ENCODE measurements around the gene CLCN6.
A peak's percentile ranks its signal among the peaks of the same experiment; 100 is the strongest.
"Not testable (repeated sequence)": the region's sequence is repeated elsewhere in the genome, so short reads cannot be mapped to it uniquely, and the experiment has no call there.

Gene CLCN6

GRCh38 chr1:11795238-11795890 lies 10.6 kb upstream of the CLCN6 start:
- no peak for DNase-seq (ENCODE audit: low spot score)

GRCh38 chr1:11796036-11796828 lies 9.8 kb upstream of the CLCN6 start:
- no peak for DNase-seq (ENCODE audit: low spot score)

GRCh38 chr1:11797525-11798216 lies 8.3 kb upstream of the CLCN6 start:
- DNase-seq (ENCODE audit: low spot score) = no peak

DNA sequence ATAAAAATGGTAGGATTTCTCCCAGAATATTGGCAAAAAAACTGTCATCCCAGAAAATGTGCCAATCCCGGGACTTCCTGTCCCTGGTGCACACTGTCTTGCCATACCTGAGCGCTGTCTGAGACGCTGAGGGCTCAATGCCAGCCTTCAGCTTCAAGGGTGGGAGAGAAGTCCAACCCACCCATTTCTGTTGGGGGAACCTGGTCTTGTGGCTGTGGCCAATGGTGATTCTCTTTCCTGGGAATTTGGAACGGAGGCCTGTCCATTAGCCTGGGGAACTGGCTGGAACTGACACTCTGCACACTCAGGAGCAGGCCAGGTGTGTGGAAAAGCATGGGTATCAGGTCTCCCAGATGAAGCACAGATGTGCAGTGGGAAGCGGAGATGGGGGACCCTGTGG lies 6.9 kb upstream of the CLCN6 start:
- no peak for DNase-seq (ENCODE audit: low spot score)

DNA sequence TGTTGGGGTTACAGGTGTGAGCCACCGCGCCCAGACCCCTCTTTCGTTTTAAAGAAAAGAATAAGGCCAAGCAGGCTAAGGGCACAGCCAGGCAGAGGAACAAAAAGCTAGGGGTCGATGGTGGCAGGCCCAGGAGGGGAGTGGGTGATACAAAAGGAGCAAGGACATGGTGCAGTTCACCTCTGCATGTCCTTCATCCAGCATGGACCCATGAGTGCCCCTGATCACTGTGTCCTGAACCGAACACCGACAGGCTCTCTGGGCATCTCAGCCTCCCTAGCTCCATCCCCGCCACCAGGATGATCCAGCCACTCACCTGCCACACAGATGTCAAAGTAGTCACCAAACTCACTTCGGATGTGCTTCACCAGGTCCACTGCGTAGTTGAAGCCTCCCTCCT lies 6.1 kb upstream of the CLCN6 start:
- no peak for DNase-seq (ENCODE audit: low spot score)

GRCh38 chr1:11800391-11800755 lies 5.6 kb upstream of the CLCN6 start:
- no peak for DNase-seq (ENCODE audit: low spot score)

DNA sequence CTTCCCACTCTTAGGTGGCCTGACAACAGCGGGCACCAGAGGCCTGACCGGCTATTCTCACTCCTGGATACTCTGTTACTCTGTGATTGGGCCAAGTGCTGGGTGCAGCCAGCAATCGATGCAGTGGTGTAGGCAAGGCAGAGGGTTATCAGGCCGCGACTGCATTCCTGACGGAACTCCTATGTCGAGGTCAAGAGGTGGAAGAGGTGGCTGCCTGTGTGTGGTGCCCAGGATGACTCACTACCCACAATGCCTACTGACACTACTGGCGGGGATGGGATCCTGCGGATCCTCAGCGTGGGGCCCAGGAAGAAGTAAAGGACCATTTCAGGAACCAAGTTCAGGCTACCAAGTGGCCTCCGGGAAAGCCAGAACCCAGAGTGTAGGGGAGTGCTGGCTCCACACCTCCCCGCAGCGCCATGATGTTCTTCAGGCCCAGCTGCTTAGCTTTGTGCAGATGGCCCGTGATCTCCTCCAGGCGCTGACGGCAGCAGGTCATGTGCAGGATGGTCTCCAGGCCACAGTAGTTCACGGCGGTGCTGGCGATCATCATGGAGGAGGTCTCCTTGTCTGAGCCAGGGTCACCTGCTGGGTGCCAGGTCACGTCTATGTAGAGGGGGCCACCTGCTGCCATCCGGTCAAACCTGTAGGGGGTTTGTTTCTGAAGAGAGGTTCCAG lies 5.1 kb upstream of the CLCN6 start:
- no peak for DNase-seq (ENCODE audit: low spot score)

GRCh38 chr1:11802616-11802972 lies 3.4 kb upstream of the CLCN6 start:
- DNase-seq (ENCODE audit: low spot score) = no peak

DNA sequence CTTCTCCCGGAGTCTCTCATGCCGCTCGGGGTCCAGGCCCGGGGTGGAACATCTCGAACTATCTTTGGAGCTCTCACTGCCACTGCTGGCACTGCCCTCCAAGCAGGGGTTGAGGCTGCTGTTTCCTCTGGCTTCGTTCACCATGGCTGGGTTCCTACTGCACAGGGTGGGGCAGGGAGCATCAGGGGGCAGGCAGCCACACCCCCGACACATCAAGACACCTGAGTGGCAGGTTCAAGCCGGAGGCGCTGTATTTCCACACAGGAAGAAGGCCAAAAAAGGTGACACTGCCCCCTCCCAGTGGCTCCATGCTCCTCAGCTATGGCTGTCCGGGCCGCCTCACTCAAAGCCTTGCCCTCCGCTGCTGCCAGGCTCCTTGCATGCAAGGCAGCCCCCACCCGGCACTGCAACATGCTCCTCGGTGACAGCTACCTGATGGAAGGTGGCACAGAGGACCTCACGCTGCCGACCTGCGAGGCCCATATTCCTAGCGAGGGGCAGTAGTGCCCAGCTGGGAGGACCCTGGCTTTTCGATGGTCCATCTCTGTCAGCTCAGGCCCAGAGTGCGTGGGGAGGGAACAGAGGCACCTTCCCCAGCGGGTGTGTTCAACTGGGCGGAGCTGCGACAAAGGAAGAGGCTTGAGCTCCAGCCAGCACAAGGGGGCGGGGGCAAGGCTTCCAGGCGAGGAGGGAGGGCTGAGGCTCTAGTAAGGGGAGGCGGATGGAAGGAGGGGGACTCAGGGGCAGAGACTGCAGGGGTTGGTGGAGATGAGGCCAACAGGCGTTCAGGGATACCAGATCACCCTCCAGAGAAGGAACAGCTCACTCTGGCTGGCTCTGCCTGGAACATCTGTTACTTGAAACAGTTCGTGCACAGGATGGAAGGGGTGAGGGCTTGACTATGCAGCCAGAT lies 2.8 kb upstream of the CLCN6 start:
- peak; percentile 92 for DNase-seq (ENCODE audit: low spot score)

DNA sequence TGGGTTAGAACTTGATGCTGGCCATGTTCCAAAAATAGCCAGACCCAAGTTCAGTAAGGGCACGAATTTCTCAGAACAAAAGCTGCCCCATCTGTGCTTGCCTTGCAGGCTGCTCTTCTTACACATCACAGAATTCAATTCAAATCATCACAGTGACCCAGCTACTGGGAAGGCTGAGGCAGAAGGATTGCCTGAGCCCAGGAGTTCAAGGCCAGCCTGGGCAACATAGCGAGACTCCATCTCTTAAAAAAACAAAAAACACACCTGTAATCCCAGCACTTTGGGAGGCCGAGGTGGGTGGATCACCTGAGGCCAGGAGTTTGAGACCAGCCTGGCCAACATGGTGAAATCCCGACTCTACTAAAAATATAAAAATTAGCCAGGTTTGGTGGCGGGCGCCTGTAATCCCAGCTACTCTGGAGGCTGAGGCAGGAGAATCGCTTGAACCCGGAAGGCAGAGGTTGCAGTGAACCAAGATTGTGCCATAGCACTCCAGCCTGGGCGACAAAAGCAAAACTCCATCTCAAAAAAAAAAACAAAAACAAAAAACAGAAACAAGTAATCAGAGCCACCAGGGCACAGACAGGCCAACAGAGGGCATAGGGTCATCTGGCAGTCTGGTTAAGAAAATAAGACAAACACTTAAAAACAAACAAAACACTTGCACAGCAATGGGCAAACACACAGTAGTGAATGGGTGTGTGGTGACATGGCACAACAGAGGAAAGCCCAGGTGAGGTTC lies 1.9 kb upstream of the CLCN6 start:
- DNase-seq (ENCODE audit: low spot score) = not testable (repeated sequence)

GRCh38 chr1:11804666-11805421 lies 1.1 kb upstream of the CLCN6 start:
- no peak for DNase-seq (ENCODE audit: low spot score)

- DNase-seq (ENCODE audit: low spot score) = no peak
Measured at GRCh38 chr1:11806307-11806936, 431 bp downstream of the CLCN6 start.

- no peak for DNase-seq (ENCODE audit: low spot score)
Measured at GRCh38 chr1:11807133-11807532, 1.1 kb downstream of the CLCN6 start.

- DNase-seq (ENCODE audit: low spot score) = no peak
Measured at GRCh38 chr1:11813021-11813420, 7.0 kb downstream of the CLCN6 start.

GRCh38 chr1:11817192-11817591 lies 11.2 kb downstream of the CLCN6 start:
- DNase-seq (ENCODE audit: low spot score) = no peak

DNA sequence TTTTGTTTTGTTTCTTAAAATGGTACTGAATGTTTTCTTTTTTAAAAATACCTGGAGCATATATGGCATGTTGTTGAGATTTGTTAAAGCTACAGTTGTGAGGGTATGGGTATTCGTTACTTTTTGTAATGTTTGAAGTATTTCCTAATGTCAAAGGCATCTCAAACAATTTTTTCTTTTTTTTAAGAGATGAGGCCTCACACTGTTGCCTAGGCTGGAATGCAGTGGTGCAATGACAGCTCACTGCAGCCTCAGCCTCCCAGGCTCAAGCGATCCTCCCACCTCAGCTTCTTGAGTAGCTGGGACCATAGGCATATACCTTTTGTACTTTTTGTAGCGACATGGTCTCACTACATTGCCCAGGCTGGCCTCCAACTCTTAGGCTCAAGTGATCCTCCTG lies 16.1 kb downstream of the CLCN6 start:
- no peak for DNase-seq (ENCODE audit: low spot score)

DNA sequence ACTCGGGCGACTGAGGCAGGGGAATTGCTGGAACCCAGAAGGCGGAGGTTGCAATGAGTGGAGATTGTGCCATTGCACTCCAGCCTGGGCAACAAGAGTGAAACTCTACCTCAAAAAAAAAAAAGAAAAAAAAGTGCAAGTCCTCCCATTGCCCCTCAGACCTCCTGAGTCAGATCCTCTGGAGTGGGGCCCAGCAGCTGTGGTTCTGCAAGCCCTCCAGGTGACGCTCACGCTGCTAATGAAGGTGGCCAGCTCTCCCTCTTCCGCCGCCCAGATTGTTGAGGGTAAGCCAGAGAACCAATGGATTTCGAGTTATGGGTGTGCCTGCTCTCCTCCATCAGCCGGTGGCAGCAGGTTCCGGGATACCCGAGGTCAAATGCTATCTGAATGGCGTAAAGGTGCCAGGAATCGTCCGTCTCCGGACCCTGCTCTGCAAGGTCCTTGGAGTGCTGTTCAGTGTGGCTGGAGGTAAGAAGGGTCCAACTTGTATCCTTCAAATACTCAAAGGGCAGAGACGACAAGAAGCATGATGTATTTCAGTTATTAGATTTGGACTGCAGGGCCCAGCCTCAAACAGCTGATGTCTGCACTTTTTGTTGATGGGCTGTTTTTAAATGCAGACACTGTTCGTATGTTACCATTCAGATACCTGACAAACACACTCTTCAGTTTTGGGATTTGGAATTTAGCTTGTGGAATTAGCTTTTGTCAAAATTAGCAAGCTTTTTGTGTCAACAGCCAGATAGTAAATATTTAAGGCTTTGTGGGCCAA lies 17.6 kb downstream of the CLCN6 start:
- DNase-seq (ENCODE audit: low spot score) = no peak

DNA sequence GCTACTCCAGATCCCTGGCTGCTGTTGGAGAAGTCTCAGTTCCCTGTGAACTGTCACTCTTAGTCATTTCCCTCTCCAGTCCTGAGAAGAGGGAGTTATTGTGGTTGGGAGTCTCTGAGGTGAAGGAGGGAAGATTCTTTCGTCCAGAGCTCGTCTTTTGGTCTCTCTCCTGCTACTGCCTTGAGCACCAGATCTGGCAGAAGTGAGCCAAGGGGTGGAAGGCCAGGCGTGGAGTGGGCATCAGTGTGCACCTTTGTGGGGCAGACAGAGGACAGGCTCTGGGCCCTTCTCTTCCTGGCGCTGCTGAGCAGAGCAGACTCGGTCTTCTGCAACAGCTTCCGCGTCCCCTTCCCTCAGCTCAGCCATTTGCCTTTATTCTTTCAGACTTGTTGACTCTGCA lies 19.1 kb downstream of the CLCN6 start:
- no peak for DNase-seq (ENCODE audit: low spot score)

GRCh38 chr1:11826946-11827345 lies 21.0 kb downstream of the CLCN6 start:
- no peak for DNase-seq (ENCODE audit: low spot score)

Measured in left forelimb (tissue), 1 donor.